PC-3 (cell line): Measurements from ENCODE around the gene CDS1.

Experiments used
- EZH2 ChIP-seq: fragments of 300-600 bp; sonication (generic); IDR thresholded peaks from one replicate; pipeline ENCODE4 v1.6.1; 2017; ENCODE audit warnings: antibody characterized with exemption, mild to moderate bottlenecking, low read length; ENCODE audit not compliant: unreplicated experiment
- EZH2phosphoT487 ChIP-seq: fragments of 300-600 bp; sonication (generic); IDR thresholded peaks from 2 replicates; pipeline ENCODE4 v1.6.1; 2018; ENCODE audit warnings: mild to moderate bottlenecking, antibody characterized with exemption, low read length, borderline replicate concordance

DNA sequence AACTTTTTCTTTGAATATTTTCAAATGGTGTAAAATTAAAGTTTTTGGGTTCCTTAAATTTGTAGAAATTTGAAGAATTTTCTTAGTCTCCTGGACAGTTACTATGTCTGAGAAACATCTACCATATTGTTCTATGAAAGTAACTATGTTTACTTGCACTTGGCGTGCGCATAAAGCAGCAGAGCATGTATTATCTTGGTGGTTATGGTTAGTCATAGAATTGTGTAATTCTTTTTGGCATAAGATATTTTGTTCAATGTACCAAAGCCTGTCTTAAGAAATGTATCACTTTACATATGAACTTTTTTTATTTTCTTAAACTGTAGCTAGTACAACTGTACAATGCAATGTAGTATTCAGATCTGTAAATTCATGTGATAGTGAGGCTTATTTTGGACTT, 49.2 kb downstream of the CDS1 start:
- TF ChIP-seq EZH2phosphoT487 (no peak), EZH2 (no peak)
